Body of pancreas (tissue), 4 donors: ENCODE results near the gene OLFM3.

ENCODE experiments used
- CTCF ChIP-seq, 7 experiments: fragments of 450-650 bp in 4 of 7; fragments of 200-600 bp in 3 of 7; sonication (generic) in 3 of 7; IDR thresholded peaks; one replicate each; pipeline ENCODE4 v1.5.1; 2016 to 2019; ENCODE audit warnings: antibody characterized with exemption in 7 of 7
- POLR2A ChIP-seq, 3 donors: fragments of 450-650 bp; IDR thresholded peaks; one replicate each; pipeline ENCODE4 v1.6.1; 2016; ENCODE audit warnings: antibody characterized with exemption in 3 of 3, mild to moderate bottlenecking in 2 of 3

- TF ChIP-seq CTCF (IDR thresholded peaks at IDR 0.05) = no peak
- TF ChIP-seq POLR2A (IDR thresholded peaks at IDR 0.05) = no peak
Observed at GRCh38 chr1:101945884-101946283, 50.8 kb downstream of the OLFM3 start.
